Thymus (tissue), 11 donors: Measurements from ENCODE around the gene PDE6H. TPM values are rescaled to one million over a fixed set of nuclear protein-coding genes. Genes with fewer than 3 reads are reported as not detected.

ENCODE experiments used
- DNase-seq, 9 donors: peaks; one replicate each; pipeline ENCODE4 v3.0.0-alpha.2; 2013; ENCODE audit warnings: low spot score in 9 of 9, low read depth in 6 of 9, missing footprints in 1 of 9
- H3K27ac ChIP-seq, 2 donors: one replicate each; pipeline ENCODE4 v1.5.1; 2013; ENCODE audit warnings: control low read depth in 1 of 2, low read depth in 1 of 2, low read length in 1 of 2, mild to moderate bottlenecking in 1 of 2, moderate library complexity in 1 of 2
- H3K27me3 ChIP-seq, 2 donors: one replicate each; pipeline ENCODE4 v1.5.1; 2013; ENCODE audit warnings: low read length in 1 of 2; ENCODE audit not compliant: control insufficient read depth in 2 of 2, insufficient read depth in 1 of 2
- H3K36me3 ChIP-seq, 2 donors: one replicate each; pipeline ENCODE4 v1.5.1; 2013; ENCODE audit warnings: low read length in 1 of 2, mild to moderate bottlenecking in 1 of 2, moderate library complexity in 1 of 2; ENCODE audit not compliant: control insufficient read depth in 2 of 2, insufficient read depth in 2 of 2
- H3K4me1 ChIP-seq, 2 donors: one replicate each; pipeline ENCODE4 v1.5.1; 2013; ENCODE audit warnings: low read length in 2 of 2; ENCODE audit not compliant: control insufficient read depth in 2 of 2, insufficient read depth in 2 of 2
- H3K4me3 ChIP-seq, 2 donors: one replicate each; pipeline ENCODE4 v1.5.1; 2013; ENCODE audit warnings: low read length in 2 of 2, control low read depth in 1 of 2, mild to moderate bottlenecking in 1 of 2
- H3K9me3 ChIP-seq, 2 donors: one replicate each; pipeline ENCODE4 v1.5.1; 2013; ENCODE audit warnings: low read length in 1 of 2, mild to moderate bottlenecking in 1 of 2; ENCODE audit not compliant: control insufficient read depth in 2 of 2, insufficient read depth in 1 of 2
- WGBS: extraction: QIAGEN DNeasy Blood & Tissue Kit; methylation state at CpG from one replicate; pipeline ENCODE4 v1.1.7; 2013; 5-methylcytosine and 5-hydroxymethylcytosine counted together
- polyA plus RNA-seq: library from polyadenylated mRNA; stranded (reverse); fragments of 200-250 nt; gene quantifications from one replicate; pipeline ENCODE4 v1.2.3, GENCODE V29; 2013
- total RNA-seq: library from RNA; stranded (reverse); fragments of 120-200 nt; gene quantifications from one replicate; pipeline ENCODE4 v1.2.4, GENCODE V29; 2013
- donor health status: healthy.

PDE6H gene
- total and polyA plus RNA-seq, 2 donors, result 0.19 TPM; not detected in 1

- 96% methylated on average over 2 of the region's 2 CpGs for WGBS
Measured at GRCh38 chr12:14999021-14999694, 26.3 kb downstream of the PDE6H start.

DNA sequence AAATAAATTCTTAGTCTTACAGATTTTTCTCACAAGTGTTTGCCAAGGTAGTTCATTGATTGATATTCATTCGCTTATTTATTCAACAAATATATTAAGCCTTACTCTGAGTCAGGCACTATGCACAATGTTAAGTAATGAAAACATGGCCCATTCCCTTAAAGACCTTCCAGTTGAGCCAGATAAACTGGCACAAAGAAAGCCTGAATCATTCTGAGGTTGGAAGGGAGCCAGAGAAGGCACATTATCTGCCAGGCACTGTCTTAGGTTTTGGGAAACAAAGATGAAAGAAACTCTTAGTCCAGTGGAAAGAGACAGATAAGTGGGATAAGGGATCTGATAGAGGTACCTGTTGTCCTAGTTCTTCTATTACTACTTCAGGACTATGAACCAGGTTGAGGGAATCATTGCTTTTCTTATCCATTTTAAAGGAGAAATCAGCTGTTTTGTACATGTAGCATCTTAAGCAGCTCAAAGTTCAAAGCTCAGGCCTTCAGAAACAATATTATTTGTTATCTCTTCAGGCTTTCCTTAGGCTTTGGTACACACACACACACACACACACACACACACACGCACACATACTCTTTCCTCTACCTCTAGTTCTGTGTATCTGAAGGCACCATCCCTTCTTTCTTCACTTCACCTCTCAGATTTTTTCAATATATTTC, 27.0 kb downstream of the PDE6H start:
- H3K27me3 ChIP-seq, result peaks cover 0 to 27% of the 10 kb centered on the region in 2 donors
- H3K9me3 ChIP-seq, result no peaks in the 10 kb centered on the region
- H3K4me1 ChIP-seq, result peaks cover 2 to 9% of the 10 kb centered on the region in 2 donors
- DNase-seq, result no peak
- H3K27ac ChIP-seq, result no peak overlapping the region
- no peaks in the 10 kb centered on the region for H3K36me3 ChIP-seq
- whole genome bisulfite sequencing, result over 99% methylated on average over 2 of the region's 2 CpGs
- no peak overlapping the region for H3K4me3 ChIP-seq

More at GRCh38 chr12:14999021-14999694, 26.3 kb downstream of the PDE6H start:
- H3K27ac ChIP-seq, result no peak overlapping the region
- H3K4me1 ChIP-seq, result peaks cover 5 to 12% of the 10 kb centered on the region in 2 donors
- H3K4me3 ChIP-seq, result no peak overlapping the region
- peaks cover 0 to 27% of the 10 kb centered on the region in 2 donors for H3K27me3 ChIP-seq
- no peaks in the 10 kb centered on the region for H3K9me3 ChIP-seq
- no peaks in the 10 kb centered on the region for H3K36me3 ChIP-seq
- no peak for DNase-seq

- Histone ChIP-seq H3K9me3 (no peaks in the 10 kb centered on the region), H3K4me1 (peaks cover 0 to 1% of the 10 kb centered on the region in 2 donors), H3K27ac (no peak overlapping the region), H3K4me3 (no peak overlapping the region), H3K27me3 (peaks cover 0 to 27% of the 10 kb centered on the region in 2 donors), H3K36me3 (no peaks in the 10 kb centered on the region)
- 97% methylated on average over 2 of the region's 2 CpGs for WGBS
- no peak for DNase-seq
Measured at GRCh38 chr12:15000575-15000974, 27.7 kb downstream of the PDE6H start.

GRCh38 chr12:15001733-15002382, 29.0 kb downstream of the PDE6H start:
- H3K27ac ChIP-seq, result no peak overlapping the region
- H3K4me3 ChIP-seq, result no peak overlapping the region
- H3K27me3 ChIP-seq, result peaks cover 0 to 27% of the 10 kb centered on the region in 2 donors
- DNase-seq, result no peak
- H3K36me3 ChIP-seq, result no peaks in the 10 kb centered on the region
- H3K4me1 ChIP-seq, result no peaks in the 10 kb centered on the region
- H3K9me3 ChIP-seq, result no peaks in the 10 kb centered on the region
- 72% methylated on average over 6 of the region's 6 CpGs for WGBS

- 91% methylated on average over 2 of the region's 2 CpGs for WGBS
- H3K27ac ChIP-seq, result no peak overlapping the region
Measured at GRCh38 chr12:15004421-15004820, 31.6 kb downstream of the PDE6H start.

DNA sequence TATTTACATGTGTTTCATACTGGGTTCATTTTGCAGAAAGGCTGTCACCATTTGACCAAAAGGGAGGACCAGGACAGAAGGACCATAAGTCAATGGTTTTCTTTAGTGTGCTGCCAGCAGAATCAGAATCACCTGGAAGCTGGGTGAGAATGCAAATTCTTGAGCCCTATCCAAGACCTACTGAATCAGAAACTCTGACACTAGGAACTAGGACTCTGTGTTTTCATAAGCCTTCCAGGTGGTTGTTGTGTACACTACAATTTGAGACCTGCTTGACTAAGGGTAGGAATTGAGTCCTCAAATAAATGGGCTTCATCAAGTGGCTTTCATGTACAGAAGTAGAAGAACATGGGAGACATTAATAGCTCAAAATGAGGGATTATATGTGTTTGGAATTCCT, 32.2 kb downstream of the PDE6H start:
- Histone ChIP-seq H3K9me3 (no peaks in the 10 kb centered on the region), H3K27ac (no peak overlapping the region), H3K4me3 (no peak overlapping the region), H3K27me3 (peaks cover 0 to 23% of the 10 kb centered on the region in 2 donors), H3K36me3 (no peaks in the 10 kb centered on the region), H3K4me1 (no peaks in the 10 kb centered on the region)
- DNase-seq, result no peak

More at GRCh38 chr12:15004421-15004820, 31.6 kb downstream of the PDE6H start:
- Histone ChIP-seq H3K36me3 (no peaks in the 10 kb centered on the region), H3K27me3 (peaks cover 0 to 23% of the 10 kb centered on the region in 2 donors), H3K9me3 (no peaks in the 10 kb centered on the region), H3K4me1 (no peaks in the 10 kb centered on the region), H3K4me3 (no peak overlapping the region)
- DNase-seq, result no peak

GRCh38 chr12:15007551-15007950, 34.7 kb downstream of the PDE6H start:
- no peaks in the 10 kb centered on the region for H3K36me3 ChIP-seq
- DNase-seq, result no peak
- no peak overlapping the region for H3K4me3 ChIP-seq
- 89% methylated on average over 3 of the region's 3 CpGs for WGBS
- peaks cover 0 to 9% of the 10 kb centered on the region in 2 donors for H3K27me3 ChIP-seq
- no peaks in the 10 kb centered on the region for H3K4me1 ChIP-seq
- no peaks in the 10 kb centered on the region for H3K9me3 ChIP-seq
- H3K27ac ChIP-seq, result no peak overlapping the region

GRCh38 chr12:15011162-15011561, 38.3 kb downstream of the PDE6H start:
- H3K4me3 ChIP-seq, result no peak overlapping the region
- no peak overlapping the region for H3K27ac ChIP-seq
- H3K36me3 ChIP-seq, result no peaks in the 10 kb centered on the region
- no peaks in the 10 kb centered on the region for H3K4me1 ChIP-seq
- no peak for DNase-seq
- no peaks in the 10 kb centered on the region for H3K9me3 ChIP-seq
- H3K27me3 ChIP-seq, result no peaks in the 10 kb centered on the region

DNA sequence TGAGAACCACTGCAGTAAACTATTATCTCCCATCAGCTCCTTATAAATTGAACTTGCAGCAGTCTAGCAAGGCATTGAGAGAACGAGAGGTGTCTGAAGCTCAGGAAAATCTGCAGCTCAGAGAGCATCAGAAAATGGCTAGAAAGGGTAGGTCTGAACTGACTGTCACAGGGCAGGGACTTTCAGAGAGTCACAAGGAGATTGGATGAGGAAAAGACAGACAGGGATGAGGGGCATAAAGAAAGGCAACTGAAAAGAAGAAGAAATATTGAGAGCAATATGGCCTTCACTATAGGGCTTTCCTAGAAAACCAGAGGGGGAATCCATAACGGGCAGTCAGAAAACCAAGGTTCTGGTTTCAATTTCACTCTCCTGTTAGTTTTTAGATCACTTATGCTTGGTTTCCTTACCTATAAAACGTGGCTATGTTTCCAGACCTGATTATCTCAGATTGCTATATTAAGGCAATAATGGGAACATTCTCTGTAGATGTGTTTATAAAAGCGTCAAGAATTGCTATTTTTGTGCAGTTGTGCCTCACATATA, 40.9 kb downstream of the PDE6H start:
- Histone ChIP-seq H3K4me3 (no peak overlapping the region), H3K4me1 (no peaks in the 10 kb centered on the region), H3K9me3 (no peaks in the 10 kb centered on the region), H3K27me3 (no peaks in the 10 kb centered on the region), H3K27ac (no peak overlapping the region), H3K36me3 (no peaks in the 10 kb centered on the region)
- 71% methylated on average over 4 of the region's 4 CpGs for WGBS
- no peak for DNase-seq
